ENCODE measurements around the gene CEP97. TPM values are rescaled to one million over a fixed set of nuclear protein-coding genes. Genes with fewer than 3 reads are reported as not detected.

CEP97 gene, protein sequence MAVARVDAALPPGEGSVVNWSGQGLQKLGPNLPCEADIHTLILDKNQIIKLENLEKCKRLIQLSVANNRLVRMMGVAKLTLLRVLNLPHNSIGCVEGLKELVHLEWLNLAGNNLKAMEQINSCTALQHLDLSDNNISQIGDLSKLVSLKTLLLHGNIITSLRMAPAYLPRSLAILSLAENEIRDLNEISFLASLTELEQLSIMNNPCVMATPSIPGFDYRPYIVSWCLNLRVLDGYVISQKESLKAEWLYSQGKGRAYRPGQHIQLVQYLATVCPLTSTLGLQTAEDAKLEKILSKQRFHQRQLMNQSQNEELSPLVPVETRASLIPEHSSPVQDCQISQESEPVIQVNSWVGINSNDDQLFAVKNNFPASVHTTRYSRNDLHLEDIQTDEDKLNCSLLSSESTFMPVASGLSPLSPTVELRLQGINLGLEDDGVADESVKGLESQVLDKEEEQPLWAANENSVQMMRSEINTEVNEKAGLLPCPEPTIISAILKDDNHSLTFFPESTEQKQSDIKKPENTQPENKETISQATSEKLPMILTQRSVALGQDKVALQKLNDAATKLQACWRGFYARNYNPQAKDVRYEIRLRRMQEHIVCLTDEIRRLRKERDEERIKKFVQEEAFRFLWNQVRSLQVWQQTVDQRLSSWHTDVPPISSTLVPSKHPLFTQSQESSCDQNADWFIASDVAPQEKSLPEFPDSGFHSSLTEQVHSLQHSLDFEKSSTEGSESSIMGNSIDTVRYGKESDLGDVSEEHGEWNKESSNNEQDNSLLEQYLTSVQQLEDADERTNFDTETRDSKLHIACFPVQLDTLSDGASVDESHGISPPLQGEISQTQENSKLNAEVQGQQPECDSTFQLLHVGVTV
- 8.6 and 9.7 TPM in 2 replicates for total RNA-seq (ENCODE audit: low replicate concordance)

GRCh38 chr3:101724329-101725193 lies at the start of gene CEP97:
CEP97 (plus strand) TSS chr3:101724614; CDS start chr3:101724677, 63 bp downstream.

DNA sequence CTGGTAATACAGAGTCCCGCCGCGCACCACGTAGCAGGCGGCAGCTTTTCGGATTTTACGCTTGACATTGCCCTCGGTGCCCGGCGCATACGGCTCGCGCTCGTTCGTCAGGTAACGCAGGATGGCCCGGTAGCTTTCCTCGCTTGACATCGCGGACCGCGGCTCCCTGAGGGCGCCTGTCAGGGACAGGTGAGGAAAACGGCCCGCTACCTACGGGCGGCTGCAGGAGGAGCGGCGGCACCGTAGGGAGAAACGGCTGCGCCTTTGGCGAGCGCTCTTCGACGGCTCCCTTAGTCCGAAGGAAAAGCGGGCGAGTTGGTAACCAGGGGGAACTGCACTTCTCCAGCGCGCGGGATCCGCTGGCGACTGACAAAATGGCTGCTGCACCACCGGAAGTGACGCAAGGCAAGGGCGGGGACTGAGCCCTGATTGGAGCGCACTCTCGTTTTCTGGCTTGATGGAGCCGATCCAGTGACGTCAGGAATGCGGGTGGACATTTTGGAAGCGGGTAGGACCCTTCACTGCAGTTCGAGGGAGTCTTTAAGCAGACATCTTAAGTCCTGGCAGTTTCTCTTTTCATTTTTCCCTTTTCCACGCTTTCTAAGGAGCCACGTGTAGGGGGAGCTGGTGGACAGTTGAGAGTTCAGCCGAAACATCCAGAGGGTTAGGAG lies 47.5 kb upstream of the CEP97 start, which contains the start of gene ZBTB11:
Gene ZBTB11, minus strand, starts transcription at position 368 of the 671 bp plus-strand sequence. Its CDS starts 218 bp downstream, at position 150.

DNA sequence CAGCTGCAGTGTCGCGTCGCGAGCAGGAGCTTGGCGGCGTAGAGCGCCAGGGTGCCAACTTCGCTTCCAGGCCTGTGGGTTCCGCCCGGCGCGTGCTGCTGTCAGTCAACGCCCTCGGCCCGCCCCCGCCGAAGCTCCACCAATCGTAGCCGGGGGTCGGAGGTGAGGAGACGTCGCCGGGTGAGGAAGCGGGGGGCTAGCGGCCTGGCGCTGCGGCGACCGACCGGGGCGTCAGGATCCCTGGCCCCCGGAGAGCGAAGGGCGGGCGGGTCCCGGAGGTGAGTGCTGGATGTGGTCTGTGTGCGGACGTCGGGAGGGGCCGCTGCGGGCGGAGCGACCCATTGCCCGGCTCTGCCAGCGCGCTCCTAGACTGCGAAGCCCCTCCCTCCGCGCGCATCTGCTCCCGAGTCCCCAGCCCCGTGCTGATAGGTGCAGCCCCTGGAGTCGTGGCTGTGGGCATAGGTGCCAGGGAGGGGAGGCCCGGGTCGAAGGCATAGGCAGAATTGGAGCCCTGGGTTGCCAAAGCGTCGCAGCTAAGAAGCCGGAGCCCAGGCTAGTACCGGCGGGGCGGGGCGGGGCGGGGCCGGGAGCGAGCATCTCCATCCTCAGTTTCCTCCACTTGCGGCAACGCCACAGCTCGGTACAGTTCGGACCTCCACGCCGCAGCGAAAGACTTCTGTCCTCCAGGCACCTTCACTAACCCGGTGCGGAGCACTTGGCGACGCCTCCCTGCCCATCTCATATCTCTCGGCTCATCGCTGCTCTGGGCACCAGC lies 54.8 kb downstream of the CEP97 start, which contains the start of gene NXPE3:
Gene NXPE3, plus strand, starts transcription at position 165 of the 775 bp plus-strand sequence. CDS start 6,386 bp downstream, outside the sequence.

Other genes with a start within 250 kb of the CEP97 start
- gene SENP7, start 211.4 kb upstream of the CEP97 start, total RNA-seq (ENCODE audit: low replicate concordance) = 7.5 and 9.8 TPM in 2 replicates
- 5.3 and 17.8 TPM in 2 replicates for gene TRMT10C, start 162.7 kb upstream of the CEP97 start, total RNA-seq (ENCODE audit: low replicate concordance)
- gene PCNP, start 150.4 kb upstream of the CEP97 start, total RNA-seq (ENCODE audit: low replicate concordance) = 33.1 and 75.9 TPM in 2 replicates
- gene ZBTB11, start 47.5 kb upstream of the CEP97 start, total RNA-seq (ENCODE audit: low replicate concordance) = 13.5 and 17.3 TPM in 2 replicates
- gene RPL24, start 37.9 kb upstream of the CEP97 start, total RNA-seq (ENCODE audit: low replicate concordance) = 652 and 2,577 TPM in 2 replicates
- 20.1 and 20.4 TPM in 2 replicates for gene NXPE3, start 54.6 kb downstream of the CEP97 start, total RNA-seq (ENCODE audit: low replicate concordance)
- 19.8 and 38.4 TPM in 2 replicates for gene NFKBIZ, start 124.9 kb downstream of the CEP97 start, total RNA-seq (ENCODE audit: low replicate concordance)

Data from smooth muscle cell of the coronary artery (primary cell).